Osteoblast (primary cell): Measurements from ENCODE around the gene DCAF8. TPM values are rescaled to one million over a fixed set of nuclear protein-coding genes. Genes with fewer than 3 reads are reported as not detected.

Experiments
- DNase-seq: peaks from one replicate; pipeline ENCODE4 v3.0.0; 2011; ENCODE audit warnings: low spot score, mixed read lengths; ENCODE audit not compliant: insufficient read length; ENCODE audit errors: missing footprints
- H2AFZ ChIP-seq: 2 replicates; pipeline ENCODE4 v1.6.0; 2011; ENCODE audit warnings: mild to moderate bottlenecking, low read length
- H3K27ac ChIP-seq: 2 replicates; pipeline ENCODE4 v1.5.1; 2011; ENCODE audit warnings: mild to moderate bottlenecking, low read depth, low read length, moderate library complexity
- H3K27me3 ChIP-seq: 2 replicates; pipeline ENCODE4 v1.6.0; 2012; ENCODE audit warnings: mild to moderate bottlenecking, control low read depth, inconsistent platforms, low read length, moderate library complexity; ENCODE audit not compliant: insufficient read depth
- H3K36me3 ChIP-seq: 2 replicates; pipeline ENCODE4 v1.5.1; 2011; ENCODE audit warnings: mild to moderate bottlenecking, low read length, control low read depth, moderate library complexity; ENCODE audit not compliant: insufficient read depth
- H3K4me1 ChIP-seq: 2 replicates; pipeline ENCODE4 v1.5.1; 2011; ENCODE audit warnings: mild to moderate bottlenecking, low read length, control low read depth, moderate library complexity; ENCODE audit not compliant: insufficient read depth
- H3K4me2 ChIP-seq: 2 replicates; pipeline ENCODE4 v1.6.0; 2011; ENCODE audit warnings: mild to moderate bottlenecking, low read length; ENCODE audit not compliant: insufficient read depth
- H3K4me3 ChIP-seq: fragments of 200-600 bp; sonication (generic); 3 replicates; pipeline ENCODE4 v1.5.1; 2012; ENCODE audit warnings: mild to moderate bottlenecking, low read length, inconsistent platforms; ENCODE audit not compliant: insufficient read depth
- H3K79me2 ChIP-seq: 2 replicates; pipeline ENCODE4 v1.6.0; 2012; ENCODE audit warnings: mild to moderate bottlenecking, low read length, control low read depth, inconsistent platforms; ENCODE audit not compliant: insufficient read depth
- H3K9me3 ChIP-seq: 2 replicates; pipeline ENCODE4 v1.5.1; 2011; ENCODE audit warnings: low read depth, low read length, control low read depth
- H4K20me1 ChIP-seq: 2 replicates; pipeline ENCODE4 v1.6.0; 2012; ENCODE audit warnings: mild to moderate bottlenecking, low read length, control low read depth; ENCODE audit not compliant: insufficient read depth
- CTCF ChIP-seq: IDR thresholded peaks from 2 replicates; pipeline ENCODE4 v1.5.1; 2011; ENCODE audit warnings: mild to moderate bottlenecking, low read depth, low read length, moderate library complexity; ENCODE audit errors: extremely low read depth
- total RNA-seq: library from RNA; depleted of rRNA; stranded (reverse); fragments of >200 nt; gene quantifications from 2 replicates; pipeline ENCODE4 v1.2.3, GENCODE V29; 2012

DCAF8 gene
- total RNA-seq: 107 and 112 TPM in 2 replicates

GRCh38 chr1:160261893-160262794 lies at the start of gene DCAF8:
Gene DCAF8 (minus strand): TSS chr1:160262549. CDS start chr1:160244008, 18,541 bp downstream.
- Histone ChIP-seq H3K36me3 (no peaks in the 10 kb centered on the region), H2AFZ (peak within 1 kb of the TSS; percentile 75), H3K9me3 (no peaks in the 10 kb centered on the region), H3K4me2 (peak within 1 kb of the TSS; percentile 78), H4K20me1 (peaks cover 22% of the 10 kb centered on the region), H3K4me1 (peaks cover 25% of the 10 kb centered on the region), H3K27ac (peak within 1 kb of the TSS; percentile 87), H3K79me2 (peaks cover 38% of the 10 kb centered on the region), H3K4me3 (peak within 1 kb of the TSS; percentile 98), H3K27me3 (no peaks in the 10 kb centered on the region)
- no peak for TF ChIP-seq CTCF
- DNase-seq: peak; percentile 94

GRCh38 chr1:160309571-160309970 lies 47.2 kb upstream of the DCAF8 start:
- Histone ChIP-seq H3K27me3 (no peaks in the 10 kb centered on the region), H2AFZ (no peak overlapping the region), H3K79me2 (peaks cover 37% of the 10 kb centered on the region), H3K36me3 (peaks cover 91% of the 10 kb centered on the region), H3K4me2 (peak overlapping the region; percentile 29), H3K27ac (peak overlapping the region; percentile 91), H3K9me3 (no peaks in the 10 kb centered on the region), H3K4me1 (peaks cover 19% of the 10 kb centered on the region), H3K4me3 (no peak overlapping the region), H4K20me1 (peaks cover 23% of the 10 kb centered on the region)
- no peak for TF ChIP-seq CTCF
- DNase-seq: no peak

GRCh38 chr1:160309185-160309557 lies 46.8 kb upstream of the DCAF8 start:
- no peaks in the 10 kb centered on the region for H3K9me3 ChIP-seq
- peaks cover 23% of the 10 kb centered on the region for H4K20me1 ChIP-seq
- peak overlapping the region; percentile 29 for H3K4me2 ChIP-seq
- H3K4me1 ChIP-seq: peaks cover 19% of the 10 kb centered on the region
- peak; percentile 64 for DNase-seq
- peak overlapping the region; percentile 91 for H3K27ac ChIP-seq
- H3K36me3 ChIP-seq: peaks cover 91% of the 10 kb centered on the region
- no peak overlapping the region for H3K4me3 ChIP-seq
- peaks cover 36% of the 10 kb centered on the region for H3K79me2 ChIP-seq
- no peaks in the 10 kb centered on the region for H3K27me3 ChIP-seq
- TF ChIP-seq CTCF: no peak
- no peak overlapping the region for H2AFZ ChIP-seq

GRCh38 chr1:160308451-160309184 lies 46.3 kb upstream of the DCAF8 start:
- no peak overlapping the region for H3K4me3 ChIP-seq
- no peak overlapping the region for H2AFZ ChIP-seq
- peaks cover 34% of the 10 kb centered on the region for H3K79me2 ChIP-seq
- H3K36me3 ChIP-seq: peaks cover 91% of the 10 kb centered on the region
- H3K9me3 ChIP-seq: no peaks in the 10 kb centered on the region
- H3K27ac ChIP-seq: peak overlapping the region; percentile 91
- H3K4me1 ChIP-seq: peaks cover 19% of the 10 kb centered on the region
- no peak for DNase-seq
- no peak for TF ChIP-seq CTCF
- peaks cover 21% of the 10 kb centered on the region for H4K20me1 ChIP-seq
- H3K27me3 ChIP-seq: no peaks in the 10 kb centered on the region
- H3K4me2 ChIP-seq: peak overlapping the region; percentile 29
